Stimulated activated CD4-positive, alpha-beta T cell treated with anti-CD3 and anti-CD28 coated beads, Interleukin-2, amount 100 ng/mL, for 4 hours (primary cell): ENCODE data around the gene ATP5PB.
A peak's percentile ranks its signal among the peaks of the same experiment; 100 is the strongest.

Experiments
- DNase-seq: peaks from one replicate; pipeline ENCODE4 v3.0.0-alpha.2; 2020; ENCODE audit warnings: low read depth

ATP5PB gene

DNA sequence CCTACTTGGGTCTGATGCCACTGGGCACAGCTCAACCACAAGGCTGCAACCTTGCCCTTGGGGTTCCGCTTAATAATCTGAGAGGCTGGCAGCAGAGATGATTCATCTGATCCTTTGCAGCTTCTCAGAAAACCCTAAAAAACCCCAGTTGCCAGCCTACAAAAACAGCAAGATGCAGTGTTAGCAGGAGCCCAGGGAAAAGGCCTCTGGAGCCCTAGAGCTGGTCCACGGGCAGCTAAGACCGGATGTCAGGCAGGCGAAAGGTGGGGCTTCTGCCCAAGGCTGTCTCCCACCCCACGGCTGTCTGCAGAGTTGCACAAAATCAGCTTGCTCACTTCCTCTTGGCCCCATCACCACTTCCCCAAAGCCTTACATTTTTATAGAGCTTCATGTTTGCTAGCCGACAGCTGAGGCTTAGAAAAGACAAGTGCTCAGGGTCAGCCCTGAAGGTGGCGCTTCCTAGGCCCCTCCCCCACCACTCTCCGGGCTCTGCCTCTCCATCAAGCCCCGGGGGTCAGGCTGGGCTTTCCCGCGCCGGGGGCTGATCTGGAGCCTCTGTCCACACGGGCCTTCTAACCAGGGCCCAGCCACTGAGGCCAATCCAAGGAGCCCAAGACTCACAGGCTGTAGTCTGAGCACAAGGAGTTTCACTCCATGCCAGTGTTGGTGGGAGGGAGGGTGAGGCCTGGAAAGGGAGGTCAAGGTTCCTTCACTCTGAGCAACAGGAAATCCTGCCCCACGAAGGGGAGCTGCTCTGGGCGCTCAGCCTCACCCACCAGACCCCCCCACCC, 58.3 kb downstream of the ATP5PB start:
- peak; percentile 53 for DNase-seq

DNA sequence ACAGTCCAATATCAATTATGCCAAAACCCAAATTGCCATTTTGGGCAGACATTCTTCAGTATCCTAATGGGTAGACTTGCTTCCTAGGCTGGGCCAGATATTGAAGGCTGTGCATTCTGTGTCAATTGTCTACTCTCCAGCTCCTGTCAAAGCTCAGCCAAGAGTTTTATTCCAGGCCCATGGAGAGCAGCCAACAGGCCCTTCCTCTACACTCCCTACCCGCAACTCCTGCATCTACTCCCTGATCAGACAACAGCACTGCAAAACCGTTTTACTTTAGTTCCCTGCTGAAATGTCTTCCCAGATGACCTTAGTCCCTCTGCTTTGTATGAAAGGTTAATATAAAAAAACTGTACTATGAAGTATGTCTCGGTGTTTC, 60.7 kb downstream of the ATP5PB start:
- DNase-seq: no peak

DNA sequence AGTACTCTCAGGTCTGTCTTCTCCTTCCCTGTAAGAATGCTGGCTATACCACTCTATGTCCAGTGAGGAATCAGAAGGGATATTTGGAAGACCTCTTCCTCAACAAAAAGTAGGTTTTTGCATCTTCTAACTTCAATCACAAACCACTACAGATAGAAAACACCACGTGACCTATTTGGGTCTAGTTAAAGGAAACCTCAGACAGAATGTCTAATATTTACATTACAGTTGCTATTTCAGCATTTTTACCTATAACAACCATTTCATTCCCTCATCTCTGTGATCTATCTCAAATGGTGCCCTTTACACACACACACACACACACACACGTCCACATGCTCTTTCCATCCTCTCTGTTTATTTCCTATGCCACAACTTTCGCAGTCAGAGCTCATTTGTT, 62.1 kb downstream of the ATP5PB start:
- no peak for DNase-seq
